OCI-LY7 (cell line): ENCODE data around the gene USP6. TPM values are rescaled to one million over a fixed set of nuclear protein-coding genes. Genes with fewer than 3 reads are reported as not detected.
"Not testable (repeated sequence)": the region's sequence is repeated elsewhere in the genome, so short reads cannot be mapped to it uniquely, and the experiment has no call there.

Experiments used
- BruUV-seq: library from RNA; stranded (reverse); fragments of 400-500 nt; replicated peaks from 2 replicates; lab custom pipeline; 2021; lab: Mats Ljungman, UMichigan
- CTCF ChIA-PET: fragments of 300-600 bp; sonication (Branson Sonifier 250); formaldehyde crosslinking; loops from one replicate; lab custom pipeline; 2022; ENCODE audit warnings: antibody characterized with exemption; ENCODE audit not compliant: unreplicated experiment; lab: Charles Lee
- POLR2A ChIA-PET: fragments of 300-600 bp; sonication (Branson Sonifier 250); formaldehyde crosslinking; loops from one replicate; lab custom pipeline; 2022; ENCODE audit warnings: antibody characterized with exemption; lab: Charles Lee
- DNase-seq: peaks from one replicate; pipeline ENCODE4 v3.0.0-alpha.2; 2015; ENCODE audit warnings: low spot score
- H2AFZ ChIP-seq: fragments of 200-600 bp; sonication (generic), shearing (Covaris generic); 2 replicates; pipeline ENCODE4 v1.6.1; 2014; ENCODE audit warnings: mild to moderate bottlenecking, antibody characterized with exemption, low read length, moderate library complexity
- H3K27ac ChIP-seq: fragments of 200-600 bp; sonication (generic); 2 replicates; pipeline ENCODE4 v1.5.1; 2014; ENCODE audit warnings: mixed run types, low read depth, mild to moderate bottlenecking, moderate library complexity, low read length, inconsistent platforms; ENCODE audit not compliant: poor library complexity, severe bottlenecking
- H3K36me3 ChIP-seq: fragments of 200-600 bp; sonication (generic); 2 replicates; pipeline ENCODE4 v1.6.1; 2014; ENCODE audit warnings: mild to moderate bottlenecking, antibody characterized with exemption, low read length, moderate library complexity, mixed read lengths; ENCODE audit not compliant: insufficient read depth
- H3K4me1 ChIP-seq: fragments of 200-600 bp; sonication (generic); 2 replicates; pipeline ENCODE4 v1.5.1; 2014; ENCODE audit warnings: mild to moderate bottlenecking, low read length; ENCODE audit not compliant: insufficient read depth, poor library complexity, severe bottlenecking
- H3K4me2 ChIP-seq: fragments of 200-600 bp; sonication (generic); 2 replicates; pipeline ENCODE4 v1.6.1; 2014; ENCODE audit warnings: mild to moderate bottlenecking, low read length
- H3K4me3 ChIP-seq: fragments of 200-600 bp; sonication (generic); 2 replicates; pipeline ENCODE4 v1.5.1; 2014; ENCODE audit warnings: mild to moderate bottlenecking, low read depth, low read length; ENCODE audit not compliant: poor library complexity, severe bottlenecking
- H3K79me2 ChIP-seq: fragments of 200-600 bp; sonication (generic); 2 replicates; pipeline ENCODE4 v1.6.1; 2016; ENCODE audit warnings: low read depth, mild to moderate bottlenecking, low read length, moderate library complexity, mixed read lengths; ENCODE audit not compliant: insufficient read depth
- H3K9me2 ChIP-seq: fragments of 200-600 bp; sonication (generic); 2 replicates; pipeline ENCODE4 v1.6.1; 2016; ENCODE audit warnings: mild to moderate bottlenecking, low read length, mixed read lengths; ENCODE audit not compliant: insufficient read depth
- H3K9me3 ChIP-seq: fragments of 200-600 bp; sonication (generic); 2 replicates; pipeline ENCODE4 v1.6.1; 2014; ENCODE audit warnings: mild to moderate bottlenecking, mixed run types, low read length, mixed read lengths
- H4K20me1 ChIP-seq: fragments of 200-600 bp; sonication (generic); 2 replicates; pipeline ENCODE4 v1.6.1; 2014; ENCODE audit warnings: mild to moderate bottlenecking, antibody characterized with exemption, low read length, moderate library complexity, mixed read lengths; ENCODE audit not compliant: insufficient read depth
- EZH2phosphoT487 ChIP-seq: fragments of 200-600 bp; sonication (generic); IDR thresholded peaks from 2 replicates; pipeline ENCODE4 v1.6.1; 2018; ENCODE audit warnings: low read depth, borderline replicate concordance, mild to moderate bottlenecking, mixed run types, antibody characterized with exemption, low read length, moderate library complexity, mixed read lengths
- intact Hi-C: fragments of 100-400 bp; cut with micrococcal nuclease; formaldehyde crosslinking; loops from one replicate; pipeline ENCODE4 v1.10.0; 2022; ENCODE audit not compliant: unreplicated experiment
- total RNA-seq, 2 experiments: library from RNA; depleted of rRNA in 1 of 2; stranded (reverse); fragments of >200 nt in 1 of 2; shearing (Covaris generic) in 1 of 2; gene quantifications; 2 replicates each; pipeline ENCODE4 v1.2.3, GENCODE V29; 2014 to 2022
- TF ChIP-seq, protein P1 (sequence below): fragments of 200-600 bp; sonication (generic); conservative IDR thresholded peaks from 2 replicates; pipeline ENCODE4 v1.5.1; 2014; ENCODE audit warnings: mild to moderate bottlenecking, antibody characterized with exemption, low read length, moderate library complexity, mixed read lengths

USP6 gene
- total RNA-seq, 2 experiments from 2014 or later: 0.03 to 0.11 TPM

DNA sequence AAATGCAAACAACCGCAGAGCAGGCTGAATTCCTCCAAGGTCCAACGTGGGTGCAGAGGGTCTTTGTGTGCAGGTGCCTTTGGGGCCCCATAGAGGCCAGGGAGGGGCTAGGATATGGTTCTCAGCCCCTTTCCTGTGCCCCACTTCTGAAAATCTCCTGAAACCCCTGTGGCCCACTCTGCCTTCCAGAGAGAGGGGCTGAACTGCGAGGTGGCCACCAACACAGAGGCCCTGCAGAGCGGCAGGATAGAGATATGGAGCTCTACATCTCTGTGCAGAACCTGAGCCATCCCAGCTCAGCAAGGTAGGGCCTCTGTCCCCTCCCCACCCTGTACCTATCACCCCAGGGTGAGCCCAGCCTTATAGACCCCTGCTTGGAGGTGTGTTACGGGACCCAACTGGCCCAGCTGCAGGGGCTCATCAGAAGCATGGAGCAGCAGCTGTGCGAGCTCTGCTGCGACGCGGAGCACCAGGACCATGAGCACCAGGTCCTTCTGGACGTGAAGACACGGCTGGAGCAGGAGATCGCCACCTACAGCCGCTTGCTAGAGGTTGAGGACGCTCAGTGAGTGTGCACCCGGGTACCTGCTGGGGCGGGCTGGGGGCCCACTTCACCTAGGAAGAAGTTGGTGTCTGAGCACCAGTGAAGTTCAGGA is 5.5 kb downstream of the USP6 start:
- Histone ChIP-seq H3K9me2 (no peaks in the 10 kb centered on the region), H3K4me2 (no peak overlapping the region), H3K27ac (no peak overlapping the region), H3K4me1 (no peaks in the 10 kb centered on the region), H4K20me1 (no peaks in the 10 kb centered on the region), H3K36me3 (no peaks in the 10 kb centered on the region), H3K4me3 (no peak overlapping the region), H3K9me3 (0 out of 2 replicates have a peak, but pooled peaks cover 6% of the 10 kb centered on the region), H2AFZ (no peak overlapping the region), H3K79me2 (no peaks in the 10 kb centered on the region)
- POLR2A ChIA-PET: no interaction called here
- BruUV-seq: no TSS peak
- intact Hi-C loops: no loop called here
- no peak for DNase-seq
- CTCF ChIA-PET: no interaction called here
- no peak for TF ChIP-seq EZH2phosphoT487
- TF ChIP-seq, protein P1, sequence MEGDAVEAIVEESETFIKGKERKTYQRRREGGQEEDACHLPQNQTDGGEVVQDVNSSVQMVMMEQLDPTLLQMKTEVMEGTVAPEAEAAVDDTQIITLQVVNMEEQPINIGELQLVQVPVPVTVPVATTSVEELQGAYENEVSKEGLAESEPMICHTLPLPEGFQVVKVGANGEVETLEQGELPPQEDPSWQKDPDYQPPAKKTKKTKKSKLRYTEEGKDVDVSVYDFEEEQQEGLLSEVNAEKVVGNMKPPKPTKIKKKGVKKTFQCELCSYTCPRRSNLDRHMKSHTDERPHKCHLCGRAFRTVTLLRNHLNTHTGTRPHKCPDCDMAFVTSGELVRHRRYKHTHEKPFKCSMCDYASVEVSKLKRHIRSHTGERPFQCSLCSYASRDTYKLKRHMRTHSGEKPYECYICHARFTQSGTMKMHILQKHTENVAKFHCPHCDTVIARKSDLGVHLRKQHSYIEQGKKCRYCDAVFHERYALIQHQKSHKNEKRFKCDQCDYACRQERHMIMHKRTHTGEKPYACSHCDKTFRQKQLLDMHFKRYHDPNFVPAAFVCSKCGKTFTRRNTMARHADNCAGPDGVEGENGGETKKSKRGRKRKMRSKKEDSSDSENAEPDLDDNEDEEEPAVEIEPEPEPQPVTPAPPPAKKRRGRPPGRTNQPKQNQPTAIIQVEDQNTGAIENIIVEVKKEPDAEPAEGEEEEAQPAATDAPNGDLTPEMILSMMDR: no peak

DNA sequence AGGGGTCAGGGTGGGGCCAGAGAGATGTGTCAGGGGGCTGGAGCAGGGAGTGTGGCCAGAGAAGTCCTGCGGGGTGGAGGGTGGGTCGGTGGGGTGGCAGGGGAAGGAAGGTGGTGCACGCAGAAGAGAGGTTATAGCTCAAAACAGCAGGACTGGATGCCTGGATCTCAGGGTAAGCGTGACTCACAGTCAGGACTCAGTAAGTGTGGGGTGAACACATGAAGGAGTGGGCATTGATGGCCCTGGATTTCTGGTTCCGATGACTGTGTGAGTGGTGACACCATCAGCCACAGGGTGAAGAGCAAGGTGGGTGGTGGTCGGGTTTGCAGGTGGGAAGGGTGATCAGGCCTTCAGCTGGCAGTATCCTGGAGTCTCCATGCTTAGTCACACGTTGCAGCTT is 6.2 kb downstream of the USP6 start:
- POLR2A ChIA-PET, CTCF ChIA-PET, H3K4me1 ChIP-seq, H3K36me3 ChIP-seq, BruUV-seq, H3K4me2 ChIP-seq, H4K20me1 ChIP-seq, H3K9me3 ChIP-seq, H2AFZ ChIP-seq, DNase-seq, H3K27ac ChIP-seq, intact Hi-C loops, H3K9me2 ChIP-seq, H3K4me3 ChIP-seq, H3K79me2 ChIP-seq: not testable (repeated sequence)

DNA sequence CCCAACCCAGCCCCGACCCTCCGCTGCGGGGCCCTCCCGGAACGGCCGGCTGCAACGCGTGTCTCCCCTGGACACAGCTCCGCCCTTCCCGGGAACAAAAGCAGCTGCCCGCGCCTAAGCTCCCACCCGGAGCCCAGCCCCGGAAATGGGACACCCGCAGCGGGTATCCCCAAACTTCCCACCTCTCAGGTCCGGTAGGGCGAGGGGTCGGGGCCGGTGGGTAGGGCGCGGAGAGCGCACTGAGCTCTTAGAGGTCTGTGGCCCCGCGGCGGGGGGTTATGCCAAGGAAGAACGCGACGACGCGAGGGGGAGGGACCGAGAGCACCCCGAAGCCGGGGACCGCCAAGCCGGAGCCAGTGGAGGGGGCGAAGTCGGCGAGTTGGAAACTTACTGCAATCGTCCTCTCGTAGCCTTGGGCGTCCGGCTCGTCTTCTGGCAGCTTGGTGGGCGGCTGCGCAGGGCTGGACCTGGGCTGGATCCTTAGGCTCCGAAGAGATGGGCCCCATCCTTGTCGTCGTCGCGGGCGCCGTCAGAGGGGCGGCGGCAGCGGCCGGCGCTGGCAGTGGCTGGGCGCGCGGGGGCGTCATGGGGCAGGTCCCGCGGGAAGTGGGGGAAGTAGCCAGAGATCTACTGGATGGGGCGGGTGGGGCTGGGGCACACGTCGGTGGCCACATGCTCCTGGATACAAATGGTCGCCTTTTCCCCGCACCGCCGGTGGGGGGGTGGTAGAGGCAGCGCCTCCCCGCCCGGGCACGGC is 6.9 kb downstream of the USP6 start:
- TF ChIP-seq, protein P1: no peak
- no peak for TF ChIP-seq EZH2phosphoT487
- H4K20me1 ChIP-seq: no peaks in the 10 kb centered on the region
- no peaks in the 10 kb centered on the region for H3K4me1 ChIP-seq
- H3K4me2 ChIP-seq: no peak overlapping the region
- H3K4me3 ChIP-seq: no peak overlapping the region
- intact Hi-C loops: no loop called here
- no peak overlapping the region for H3K27ac ChIP-seq
- DNase-seq: no peak
- POLR2A ChIA-PET: no interaction called here
- H3K36me3 ChIP-seq: no peaks in the 10 kb centered on the region
- 0 out of 2 replicates have a peak, but pooled peaks cover 6% of the 10 kb centered on the region for H3K9me3 ChIP-seq
- CTCF ChIA-PET: no interaction called here
- BruUV-seq: no TSS peak
- no peaks in the 10 kb centered on the region for H3K79me2 ChIP-seq
- H2AFZ ChIP-seq: no peak overlapping the region
- no peaks in the 10 kb centered on the region for H3K9me2 ChIP-seq
